GM18861 (cell line): ENCODE results near the gene KCNN1.
"Not testable (repeated sequence)": the region's sequence is repeated elsewhere in the genome, so short reads cannot be mapped to it uniquely, and the experiment has no call there.

Experiments used
- ATAC-seq: cut with Tn5 transposase; IDR thresholded peaks from one replicate; pipeline ENCODE4 v1.9.1; 2021; ENCODE audit not compliant: unreplicated experiment

Gene KCNN1

DNA sequence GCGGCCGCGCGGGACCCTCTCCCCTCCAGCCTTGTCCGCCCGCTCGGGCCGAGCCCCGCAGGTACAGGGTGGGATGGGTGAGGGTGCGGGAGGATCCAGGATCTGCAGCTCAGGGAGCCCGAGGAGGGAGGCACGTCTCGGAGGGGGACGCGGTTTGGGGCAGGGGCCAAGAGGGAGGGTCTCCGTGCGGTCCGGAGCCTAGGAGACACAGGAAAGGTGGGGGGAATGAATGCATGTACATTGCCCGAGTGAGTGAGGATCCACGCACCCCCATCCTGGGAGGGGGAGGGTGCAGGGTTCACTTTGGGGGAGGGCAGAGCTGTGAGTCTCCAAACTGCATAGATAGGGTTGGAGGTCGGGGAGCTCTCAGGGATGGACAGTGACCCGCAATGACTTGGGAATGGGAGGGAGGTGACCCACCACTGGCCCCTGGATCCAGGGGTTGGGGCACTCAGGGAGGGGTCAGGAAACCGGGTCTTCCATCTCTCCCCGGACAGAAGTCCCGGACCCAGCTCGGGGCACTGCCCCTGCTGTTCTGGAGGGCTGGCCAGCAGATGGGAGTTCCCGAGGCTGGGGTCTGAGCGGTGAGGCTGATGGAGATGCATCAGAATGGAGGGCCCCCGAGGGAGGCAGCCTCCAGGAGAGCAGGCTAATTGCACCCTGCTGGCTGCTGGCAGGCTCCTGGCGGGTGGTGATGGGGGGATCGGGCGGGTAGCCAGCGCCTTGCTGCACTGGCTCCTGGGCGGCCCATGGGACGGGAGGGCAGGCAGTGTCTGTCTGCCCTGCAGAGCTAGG, 547 bp downstream of the KCNN1 start:
- no peak for ATAC-seq

DNA sequence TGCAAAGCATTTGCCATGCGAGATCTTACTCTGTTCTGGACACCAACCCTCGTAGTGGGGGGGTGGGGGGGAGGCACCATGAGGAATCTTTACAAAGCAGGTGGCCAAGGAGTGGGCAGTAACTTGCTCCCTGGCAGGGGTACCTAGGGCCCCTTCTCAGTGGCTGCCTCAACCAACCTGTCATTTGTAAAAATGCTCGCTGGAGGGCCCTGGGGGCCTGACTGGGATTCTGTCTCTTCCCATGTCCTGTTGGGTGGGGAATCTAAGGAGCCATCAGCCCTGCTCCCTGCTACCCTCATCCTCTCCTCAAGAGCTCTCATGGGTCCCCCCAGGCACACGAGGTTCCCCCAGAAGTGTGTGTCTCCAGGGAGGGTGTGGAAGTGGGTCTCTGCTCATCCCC, 1.5 kb downstream of the KCNN1 start:
- no peak for ATAC-seq

DNA sequence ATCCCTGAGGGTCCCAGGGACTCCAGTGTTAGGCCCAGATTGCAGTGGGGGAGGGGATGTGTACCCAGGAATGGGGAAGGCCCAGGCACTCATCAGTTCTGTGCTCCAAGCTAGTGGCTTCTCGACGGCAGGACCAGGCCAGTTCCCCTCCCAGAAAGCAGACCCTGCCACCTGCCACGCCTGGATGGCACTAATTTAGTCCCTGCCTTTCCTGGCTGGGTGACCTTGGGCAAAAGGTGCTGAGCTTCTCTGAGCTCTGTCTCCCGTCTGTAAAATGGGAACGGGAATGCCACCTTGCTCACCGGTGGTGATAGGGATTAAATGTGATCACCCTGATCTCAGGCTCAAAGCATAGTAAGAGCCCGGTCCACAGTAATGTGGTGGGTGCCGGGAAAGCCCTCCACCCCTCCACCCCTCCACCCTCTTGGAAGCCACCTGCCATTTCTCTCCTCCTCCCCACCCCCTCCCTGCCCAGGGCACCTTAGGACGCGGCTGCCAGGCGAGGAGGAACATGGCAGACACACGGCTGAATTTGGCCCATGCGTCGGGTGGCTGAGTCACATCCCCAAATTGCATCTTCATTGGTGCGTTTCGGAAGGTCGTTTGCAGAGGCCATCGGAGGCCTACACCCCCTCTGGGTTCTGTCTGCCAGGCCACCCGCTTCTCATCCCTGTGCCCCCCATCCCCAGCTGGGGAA, 2.3 kb downstream of the KCNN1 start:
- no peak for ATAC-seq

DNA sequence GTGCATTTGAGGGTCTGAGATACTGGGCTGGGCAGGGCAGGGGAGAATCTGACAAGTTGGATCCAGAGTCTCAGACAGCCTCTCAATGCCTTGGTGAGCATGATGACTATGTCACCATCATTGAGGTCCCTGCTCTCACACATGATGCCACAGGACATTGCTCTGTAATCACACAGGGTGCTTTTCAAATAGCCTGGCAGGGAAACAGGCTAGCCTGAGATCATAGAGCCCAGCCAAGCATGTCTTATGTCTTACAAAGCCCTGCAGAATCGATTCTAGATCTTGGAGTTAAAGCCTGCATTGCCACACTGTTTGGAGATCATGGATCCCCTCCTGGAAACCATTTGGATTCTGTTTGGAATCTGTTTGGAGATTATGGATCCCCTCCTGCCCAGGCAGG, 5.3 kb downstream of the KCNN1 start:
- ATAC-seq = no peak

GRCh38 chr19:17973759-17974158, 6.9 kb downstream of the KCNN1 start:
- ATAC-seq = no peak

- no peak for ATAC-seq
Observed at GRCh38 chr19:17974551-17974950, 7.6 kb downstream of the KCNN1 start.

DNA sequence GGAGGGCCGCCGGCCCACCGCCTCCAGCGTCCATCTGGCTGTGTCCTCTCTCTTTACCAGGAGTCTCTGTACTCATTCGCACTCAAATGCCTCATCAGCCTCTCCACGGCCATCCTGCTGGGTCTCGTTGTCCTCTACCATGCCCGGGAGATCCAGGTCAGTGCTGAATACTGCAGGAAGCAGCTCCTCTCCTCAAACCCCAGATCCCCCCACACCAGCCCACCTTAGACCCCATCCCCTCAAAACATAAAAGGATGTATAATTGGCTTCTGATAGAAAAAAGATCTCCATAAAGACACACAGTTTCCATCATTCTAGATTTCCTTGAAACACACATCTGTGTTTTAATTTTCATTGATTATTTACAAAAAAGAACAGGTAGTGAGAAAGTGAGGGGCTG, 8.1 kb downstream of the KCNN1 start:
- ATAC-seq = no peak

DNA sequence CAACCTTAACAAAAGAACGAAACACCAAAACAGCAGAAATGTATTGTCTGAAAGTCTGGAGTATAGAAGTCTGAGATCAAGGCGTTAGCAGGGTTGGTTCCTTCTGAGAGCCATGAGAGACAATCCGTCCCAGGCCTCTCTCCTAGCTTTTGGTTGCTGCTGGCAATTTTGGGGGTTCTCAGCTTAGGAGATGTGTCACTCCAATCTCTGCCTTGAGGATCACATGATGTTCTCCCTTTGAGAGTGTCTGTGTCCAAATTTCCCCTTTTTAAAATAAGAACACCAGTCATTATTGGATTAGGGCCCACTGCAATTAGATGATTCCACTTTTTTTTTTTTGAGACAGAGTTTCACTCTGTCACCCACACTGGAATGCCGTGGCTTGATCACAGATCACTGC, 10.1 kb downstream of the KCNN1 start:
- no peak for ATAC-seq

DNA sequence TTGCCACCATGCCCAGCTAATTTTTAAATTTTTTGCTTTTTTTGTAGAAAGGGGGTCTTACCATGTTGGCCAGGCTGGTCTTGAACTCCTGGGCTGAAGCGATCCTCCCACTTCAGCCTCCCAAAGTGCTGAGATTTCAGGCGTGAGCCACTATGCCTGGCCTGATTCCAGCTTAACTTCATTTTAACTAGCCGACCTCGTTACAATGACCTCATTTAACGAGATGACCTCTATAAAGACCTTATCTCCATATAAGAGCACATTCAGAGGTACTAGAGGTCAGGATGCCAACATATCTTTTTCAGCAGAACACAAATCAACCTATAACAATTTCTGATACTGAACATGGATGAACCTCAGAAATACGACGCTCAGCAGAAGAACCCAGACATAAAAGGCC, 10.6 kb downstream of the KCNN1 start:
- ATAC-seq = no peak

- ATAC-seq = no peak
Observed at GRCh38 chr19:17981611-17982010, 14.7 kb downstream of the KCNN1 start.

- no peak for ATAC-seq
Observed at GRCh38 chr19:17982430-17982829, 15.5 kb downstream of the KCNN1 start.

DNA sequence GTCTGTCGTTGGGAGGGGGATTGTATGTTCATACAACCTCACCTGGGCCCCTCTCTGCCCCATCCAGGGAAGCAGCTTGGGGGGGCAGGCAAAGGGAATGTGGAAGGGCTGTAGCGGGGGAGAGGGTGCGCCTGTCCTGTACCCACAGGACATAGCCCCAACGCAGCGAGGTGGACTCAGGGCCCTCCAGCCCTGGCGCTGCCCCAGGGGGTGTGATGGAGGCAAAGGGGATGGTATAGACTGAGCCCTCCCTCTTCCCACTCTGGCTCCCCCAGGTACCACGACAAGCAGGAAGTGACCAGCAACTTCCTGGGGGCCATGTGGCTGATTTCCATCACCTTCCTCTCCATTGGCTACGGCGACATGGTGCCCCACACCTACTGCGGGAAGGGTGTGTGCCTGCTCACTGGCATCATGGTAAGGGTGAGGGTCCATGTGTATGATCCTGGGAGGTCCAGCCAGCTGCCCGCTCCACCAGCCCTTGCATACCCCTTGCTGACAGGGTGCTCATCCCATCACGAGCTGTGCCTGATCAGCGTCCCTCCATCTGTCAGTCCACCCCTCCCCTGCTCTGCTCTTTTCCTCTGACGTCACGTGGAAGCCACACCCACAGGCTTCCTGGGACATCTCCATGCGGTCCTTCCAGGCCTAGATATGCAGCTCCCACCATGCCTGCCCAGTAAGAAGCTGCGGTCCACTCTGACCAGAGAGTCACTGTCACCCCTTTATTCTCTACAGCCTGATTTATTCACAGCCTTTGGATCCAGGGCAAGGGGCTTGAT, 18.3 kb downstream of the KCNN1 start:
- no peak for ATAC-seq

DNA sequence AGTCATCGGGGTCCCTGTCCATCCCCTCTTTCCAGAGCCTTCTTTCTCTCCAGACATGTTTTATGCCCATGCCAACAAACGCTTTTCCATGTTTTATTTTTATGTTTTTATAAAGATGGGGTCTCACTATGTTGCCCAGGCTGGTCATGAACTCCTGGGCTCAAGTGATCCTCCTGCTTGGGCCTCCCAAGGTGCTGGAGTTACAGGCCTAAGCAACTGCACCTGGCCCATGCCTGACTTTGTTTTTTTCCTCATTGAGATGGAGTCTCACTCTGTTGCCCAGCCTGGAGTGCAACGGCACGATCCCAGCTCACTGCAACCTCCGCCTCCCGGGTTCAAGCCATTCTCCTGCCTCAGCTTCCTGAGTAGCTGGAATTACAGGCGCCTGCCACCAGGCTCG, 19.7 kb downstream of the KCNN1 start:
- ATAC-seq = not testable (repeated sequence)

- no peak for ATAC-seq
Observed at GRCh38 chr19:17988161-17988560, 21.3 kb downstream of the KCNN1 start.

DNA sequence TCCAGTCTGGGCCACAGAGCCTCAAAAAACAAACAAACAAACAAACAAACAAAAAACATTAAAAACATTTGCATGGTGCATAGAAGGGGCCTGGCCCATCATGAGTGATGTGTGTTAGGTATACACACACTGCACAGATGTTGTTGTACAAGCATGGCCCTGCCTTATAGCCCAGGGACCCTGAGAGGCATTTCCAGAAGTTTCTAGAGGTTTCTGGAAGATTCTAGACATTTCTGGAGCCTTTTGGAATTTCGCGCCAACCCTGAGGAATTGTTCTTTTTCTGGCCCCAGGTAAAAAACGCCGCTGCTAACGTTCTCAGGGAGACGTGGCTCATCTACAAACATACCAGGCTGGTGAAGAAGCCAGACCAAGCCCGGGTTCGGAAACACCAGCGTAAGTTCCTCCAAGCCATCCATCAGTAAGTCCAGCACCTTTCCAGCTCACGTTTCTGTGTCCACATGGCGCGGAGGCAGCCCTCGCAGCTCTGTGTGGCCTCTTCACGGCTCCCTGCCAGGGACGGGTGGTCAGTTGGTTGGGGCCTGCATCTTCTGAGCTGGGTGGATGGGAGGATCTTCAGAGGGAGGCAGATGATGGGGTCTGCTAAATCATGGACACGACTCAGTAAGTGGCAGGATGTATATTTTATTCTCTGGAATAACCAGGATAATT, 22.7 kb downstream of the KCNN1 start:
- no peak for ATAC-seq

DNA sequence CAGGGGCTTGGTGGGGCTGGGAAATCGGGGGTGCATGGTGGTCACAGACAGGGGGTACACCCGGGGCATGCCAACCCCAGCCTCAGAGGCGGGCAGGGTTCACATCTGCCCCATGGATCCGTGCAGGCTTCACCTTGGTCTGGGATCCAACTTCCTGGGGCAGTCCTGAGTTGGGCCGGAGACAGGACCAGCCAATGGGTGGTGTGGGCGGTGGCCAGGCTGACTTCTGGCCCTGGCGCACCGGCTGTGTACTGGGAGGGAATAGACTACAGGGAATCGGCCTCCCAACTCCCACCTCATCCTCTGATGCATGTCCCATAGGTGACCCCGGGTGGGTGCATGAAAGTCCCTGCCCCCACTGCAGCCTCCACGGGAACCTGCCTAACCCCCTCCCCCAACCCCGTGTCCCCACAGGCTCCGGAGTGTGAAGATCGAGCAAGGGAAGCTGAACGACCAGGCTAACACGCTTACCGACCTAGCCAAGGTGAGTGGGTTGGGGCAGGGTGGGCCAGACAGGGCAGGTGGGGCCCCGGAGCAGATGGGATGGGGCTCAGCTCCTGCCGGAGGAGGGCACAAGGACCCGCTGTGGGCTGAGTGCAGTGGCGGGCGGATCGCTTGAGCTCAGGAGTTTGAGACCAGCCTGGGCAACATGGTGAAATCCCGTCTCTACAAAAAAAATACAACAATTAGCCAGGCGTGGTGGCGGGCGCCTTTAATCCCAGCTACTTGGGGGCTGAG, 26.3 kb downstream of the KCNN1 start:
- ATAC-seq = no peak

GRCh38 chr19:17996826-17997316, 30.0 kb downstream of the KCNN1 start:
- no peak for ATAC-seq

DNA sequence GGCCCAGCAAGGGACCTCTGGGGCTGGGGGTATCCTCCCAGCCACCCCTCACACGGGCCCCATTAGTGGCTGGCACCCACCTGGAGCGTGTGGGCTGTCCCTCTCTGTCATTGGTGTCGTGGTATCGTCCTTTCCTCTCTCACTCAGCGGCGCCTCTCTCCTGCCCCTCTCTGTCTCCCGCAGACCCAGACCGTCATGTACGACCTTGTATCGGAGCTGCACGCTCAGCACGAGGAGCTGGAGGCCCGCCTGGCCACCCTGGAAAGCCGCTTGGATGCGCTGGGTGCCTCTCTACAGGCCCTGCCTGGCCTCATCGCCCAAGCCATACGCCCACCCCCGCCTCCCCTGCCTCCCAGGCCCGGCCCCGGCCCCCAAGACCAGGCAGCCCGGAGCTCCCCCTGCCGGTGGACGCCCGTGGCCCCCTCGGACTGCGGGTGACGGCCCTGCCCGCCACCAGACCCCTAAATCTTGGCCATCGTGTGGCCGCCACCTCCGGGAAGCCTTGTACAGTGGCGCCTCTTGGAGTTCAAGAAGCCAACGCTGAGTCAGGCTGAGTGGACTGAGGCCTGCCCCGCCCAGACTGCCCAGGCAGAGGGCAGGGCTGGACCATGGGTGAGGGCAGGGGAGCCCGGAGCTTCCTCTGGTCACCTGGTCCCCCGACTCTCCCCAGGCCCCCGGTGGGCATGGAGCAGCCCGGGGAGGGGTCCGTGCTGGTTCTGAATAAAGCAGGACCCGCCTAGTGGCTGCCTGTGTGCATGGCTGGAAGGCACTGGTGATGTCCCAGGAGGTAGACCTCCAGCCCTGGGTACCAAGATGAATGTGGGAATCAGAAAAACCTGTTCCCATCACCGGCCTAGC, 31.3 kb downstream of the KCNN1 start:
- ATAC-seq = no peak

GRCh38 chr19:17998827-17999150, 31.9 kb downstream of the KCNN1 start:
- no peak for ATAC-seq
